H1 (cell line): Measurements from ENCODE around the gene SYCE3. TPM values are rescaled to one million over a fixed set of nuclear protein-coding genes. Genes with fewer than 3 reads are reported as not detected.

ENCODE experiments used
- CTCF ChIA-PET: fragments of 300-600 bp; sonication (Branson Sonifier 250); formaldehyde crosslinking; loops from one replicate; lab custom pipeline; 2021; ENCODE audit not compliant: partially characterized antibody; lab: Charles Lee
- POLR2A ChIA-PET: fragments of 300-600 bp; sonication (Branson Sonifier 250); formaldehyde crosslinking; loops from one replicate; lab custom pipeline; 2021; ENCODE audit warnings: inconsistent platforms; ENCODE audit not compliant: partially characterized antibody; lab: Charles Lee
- DNase-seq, 2 experiments: peaks; one replicate each; pipeline versions ENCODE4 v3.0.0 to v3.0.0-alpha.2; 2010 to 2022; ENCODE audit warnings: low spot score in 2 of 2, low read depth in 1 of 2, mixed read lengths in 1 of 2
- FAIRE-seq: peaks from 2 replicates; lab custom pipeline; 2011; peaks lifted over from hg19 to GRCh38; lab: Jason Lieb, UNC
- H2AFZ ChIP-seq: 2 replicates; pipeline ENCODE4 v1.8.1; 2012; ENCODE audit warnings: low read length, inconsistent platforms
- H2AK5ac ChIP-seq: 2 replicates; pipeline ENCODE4 v1.6.1; 2013; ENCODE audit warnings: low read depth, low read length
- H2BK120ac ChIP-seq: replicated peaks from 2 replicates; pipeline ENCODE3; 2013; ENCODE audit warnings: low read depth, low read length, inconsistent platforms
- H2BK12ac ChIP-seq: 2 replicates; pipeline ENCODE4 v1.6.1; 2013; ENCODE audit warnings: low read depth, low read length
- H2BK15ac ChIP-seq: 2 replicates; pipeline ENCODE4 v1.6.1; 2013; ENCODE audit warnings: low read length
- H2BK20ac ChIP-seq: 2 replicates; pipeline ENCODE4 v1.6.1; 2013; ENCODE audit warnings: low read length
- H2BK5ac ChIP-seq: 2 replicates; pipeline ENCODE4 v1.6.1; 2013; ENCODE audit warnings: low read depth, low read length
- H3K14ac ChIP-seq: 2 replicates; pipeline ENCODE4 v1.6.1; 2013; ENCODE audit warnings: inconsistent platforms; ENCODE audit not compliant: insufficient read length
- H3K18ac ChIP-seq: 2 replicates; pipeline ENCODE4 v1.6.1; 2013; ENCODE audit warnings: low read length; ENCODE audit errors: extremely low read depth
- H3K23ac ChIP-seq: 2 replicates; pipeline ENCODE4 v1.6.1; 2013; ENCODE audit warnings: inconsistent platforms; ENCODE audit not compliant: insufficient read length
- H3K23me2 ChIP-seq: 2 replicates; pipeline ENCODE4 v1.6.1; 2013; ENCODE audit warnings: low read depth, low read length
- H3K27ac ChIP-seq: 2 replicates; pipeline ENCODE4 v1.6.1; 2011; ENCODE audit warnings: low read depth, low read length, inconsistent platforms
- H3K27me3 ChIP-seq, 4 experiments: replicated peaks in 1 of 4; 1 replicate in 1 of 4; 2 replicates in 3 of 4; pipeline versions ENCODE4 v1.6.1 to v1.8.1; 2011 to 2013; ENCODE audit warnings: low read length in 3 of 4, mild to moderate bottlenecking in 3 of 4, inconsistent platforms in 2 of 4, mixed read lengths in 2 of 4, moderate library complexity in 1 of 4; ENCODE audit not compliant: control insufficient read depth in 3 of 4, insufficient read depth in 3 of 4; ENCODE audit errors: extremely low read depth in 1 of 4
- H3K36me3 ChIP-seq, 4 experiments: 2 replicates each; pipeline versions ENCODE4 v1.6.1 to v1.8.1; 2011 to 2013; ENCODE audit warnings: mild to moderate bottlenecking in 4 of 4, low read length in 3 of 4, moderate library complexity in 2 of 4, control low read depth in 1 of 4, inconsistent platforms in 1 of 4; ENCODE audit not compliant: insufficient read depth in 4 of 4, control insufficient read depth in 2 of 4
- H3K4ac ChIP-seq: replicated peaks from 2 replicates; pipeline ENCODE3; 2013; ENCODE audit warnings: low read length, low read depth, mixed read lengths, inconsistent platforms; ENCODE audit not compliant: insufficient read length
- H3K4me1 ChIP-seq, 4 experiments: replicated peaks in 1 of 4; 1 replicate in 1 of 4; 2 replicates in 3 of 4; pipeline versions ENCODE4 v1.6.1 to v1.8.1; 2011 to 2013; ENCODE audit warnings: low read length in 3 of 4, inconsistent platforms in 2 of 4, mixed read lengths in 1 of 4; ENCODE audit not compliant: insufficient read depth in 4 of 4, control insufficient read depth in 3 of 4
- H3K4me2 ChIP-seq, 2 experiments: 2 replicates each; pipeline versions ENCODE4 v1.6.1 to v1.8.1; 2011 to 2013; ENCODE audit warnings: low read depth in 2 of 2, low read length in 2 of 2, control low read depth in 1 of 2, inconsistent platforms in 1 of 2, mild to moderate bottlenecking in 1 of 2; ENCODE audit not compliant: insufficient read depth in 1 of 2
- H3K4me3 ChIP-seq, 4 experiments: fragments of 200-600, 300-600 bp in 1 of 4; sonication (generic), shearing (Covaris generic), sonication (Bioruptor Twin) in 1 of 4; 2 replicates each; pipeline versions ENCODE4 v1.5.1 to v1.8.1; 2011 to 2016; ENCODE audit warnings: low read length in 4 of 4, low read depth in 3 of 4, control low read depth in 2 of 4, inconsistent platforms in 2 of 4, mild to moderate bottlenecking in 2 of 4, mixed read lengths in 1 of 4, moderate library complexity in 1 of 4; ENCODE audit not compliant: insufficient read depth in 2 of 4; ENCODE audit errors: extremely low read depth in 1 of 4
- H3K56ac ChIP-seq: replicated peaks from 2 replicates; pipeline ENCODE3; 2013; ENCODE audit warnings: low read depth, mild to moderate bottlenecking, mixed read lengths, low read length, inconsistent platforms; ENCODE audit not compliant: insufficient read length
- H3K79me1 ChIP-seq: 2 replicates; pipeline ENCODE4 v1.6.1; 2013; ENCODE audit warnings: low read depth, low read length, control low read depth
- H3K79me2 ChIP-seq, 2 experiments: 2 replicates each; pipeline versions ENCODE4 v1.6.1 to v1.8.1; 2012 to 2013; ENCODE audit warnings: low read length in 2 of 2, mild to moderate bottlenecking in 2 of 2, inconsistent platforms in 1 of 2; ENCODE audit not compliant: insufficient read depth in 2 of 2, control insufficient read depth in 1 of 2
- H3K9ac ChIP-seq, 4 experiments: replicated peaks in 1 of 4; 1 replicate in 1 of 4; 2 replicates in 3 of 4; pipeline versions ENCODE4 v1.6.1 to v1.8.1; 2011 to 2013; ENCODE audit warnings: low read depth in 3 of 4, low read length in 3 of 4, control low read depth in 2 of 4, mild to moderate bottlenecking in 2 of 4, moderate library complexity in 2 of 4, inconsistent platforms in 1 of 4; ENCODE audit errors: extremely low read depth in 1 of 4
- H3K9me3 ChIP-seq, 2 experiments: 2 replicates each; pipeline versions ENCODE4 v1.6.1 to v1.8.1; 2012 to 2013; ENCODE audit warnings: mild to moderate bottlenecking in 2 of 2, moderate library complexity in 2 of 2, control low read depth in 1 of 2, inconsistent platforms in 1 of 2, low read depth in 1 of 2, low read length in 1 of 2, mixed read lengths in 1 of 2; ENCODE audit not compliant: insufficient read depth in 2 of 2
- H4K20me1 ChIP-seq, 2 experiments: replicated peaks in 1 of 2; 2 replicates each; pipeline versions ENCODE3 to v1.8.1; 2011 to 2013; ENCODE audit warnings: inconsistent platforms in 2 of 2, low read length in 2 of 2, mild to moderate bottlenecking in 1 of 2; ENCODE audit not compliant: insufficient read depth in 2 of 2, control insufficient read depth in 1 of 2
- H4K5ac ChIP-seq: 2 replicates; pipeline ENCODE4 v1.6.1; 2013; ENCODE audit warnings: low read length, low read depth, mixed read lengths, inconsistent platforms; ENCODE audit not compliant: insufficient read length
- H4K8ac ChIP-seq: 2 replicates; pipeline ENCODE4 v1.8.0; 2013; ENCODE audit warnings: mild to moderate bottlenecking, moderate library complexity, low read length, inconsistent platforms; ENCODE audit not compliant: insufficient read depth; ENCODE audit errors: extremely low read depth
- H4K91ac ChIP-seq: replicated peaks from 2 replicates; pipeline ENCODE3; 2013; ENCODE audit warnings: low read length, mixed read lengths, inconsistent platforms; ENCODE audit not compliant: insufficient read length
- POLR2A ChIP-seq, 2 experiments: IDR thresholded peaks; 1 replicate in 1 of 2; 2 replicates in 1 of 2; pipeline ENCODE4 v1.6.1; 2011; ENCODE audit warnings: low read depth in 2 of 2, low read length in 2 of 2, mild to moderate bottlenecking in 2 of 2; ENCODE audit errors: control extremely low read depth in 1 of 2
- USF2 ChIP-seq: IDR thresholded peaks from 2 replicates; pipeline ENCODE4 v1.6.1; 2011; ENCODE audit warnings: low read length, improper control_type of control experiment
- WGBS, 2 experiments: shearing (Covaris generic) in 1 of 2; methylation state at CpG; one replicate each; pipeline versions ENCODE4 v1.1.6 to v1.1.7; 2013 to 2015; ENCODE audit warnings: low lambda C conversion rate in 2 of 2, mixed read lengths in 2 of 2, inconsistent platforms in 1 of 2, low coverage in 1 of 2, missing lambda C conversion rate in 1 of 2; ENCODE audit not compliant: insufficient replicate concordance in 2 of 2, insufficient coverage in 1 of 2, insufficient read length in 1 of 2; ENCODE audit errors: extremely low coverage in 1 of 2, missing lambda C conversion rate in 1 of 2; 5-methylcytosine and 5-hydroxymethylcytosine counted together
- polyA plus RNA-seq, 7 experiments: library from polyadenylated mRNA; depleted of rRNA in 3 of 7; stranded (reverse) in 5 of 7; unstranded in 2 of 7; fragments of >200 nt in 5 of 7; fragments of 200-250 nt in 2 of 7; gene quantifications; 1 replicate in 5 of 7; 2 replicates in 1 of 7; 4 replicates in 1 of 7; pipeline versions ENCODE4 v1.2.1 to v1.2.3, GENCODE V29; 2011 to 2013; ENCODE audit warnings: missing spikeins in 2 of 7, mixed read lengths in 2 of 7
- total RNA-seq: library from RNA; stranded (reverse); fragmentation: NEBNext Ultra II Directional; extraction: Animal tissue kit (Norgen Biotek cat#: 25700); gene quantifications from 2 replicates; pipeline ENCODE4 v1.2.1, GENCODE V29; 2021

Gene SYCE3
- total and polyA plus RNA-seq, 2 of the 8 experiments (the other 6 are each of a cell fraction or from before 2014, with no cell fraction given): 1.9 TPM; not detected in 1

- peaks cover 0 to 11% (median 6%) of the 10 kb centered on the region in 4 experiments; a peak in 5 of 7 replicates for H3K4me1 ChIP-seq
- H3K56ac ChIP-seq: no peak overlapping the region
- no peak overlapping the region for H3K18ac ChIP-seq
- no peak overlapping the region for H4K91ac ChIP-seq
- no peak overlapping the region for H3K4ac ChIP-seq
- H2BK5ac ChIP-seq: no peak overlapping the region
- no peaks in the 10 kb centered on the region for H3K79me2 ChIP-seq
- ChIA-PET CTCF (interaction anchor here (0.6 to 3.4 kb wide), 5 partner anchors 14 to 202 kb away, joined by 3 to 36 read pairs (median 5); no protein-coding TSS in a partner anchor), POLR2A (interaction anchor here (0.7 to 3.0 kb wide), 8 partner anchors 8 to 50 kb away, joined by 3 to 32 read pairs (median 6); partner anchors contain the start of genes LMF2, NCAPH2 and SYCE3)
- no peak overlapping the region for H3K14ac ChIP-seq
- TF ChIP-seq POLR2A (IDR thresholded peaks at IDR 0.05; ENCODE audit: control extremely low read depth in 1 of 2, low read depth in 2 of 2, low read length in 2 of 2): 0 out of 3 replicates have a peak, but pooled peaks of 1 of the 2 experiments have one; percentile 5
- TF ChIP-seq USF2: no peak
- no peak overlapping the region for H3K23ac ChIP-seq
- 89% methylated on average over 25 of the region's 25 CpGs; no CpG with 5 or more reads in 1 of the 2 experiments for WGBS, 2 experiments
- H2AFZ ChIP-seq: no peak overlapping the region
- peak overlapping the region; percentile 63 to 78 (median 67); a peak in 5 of 8 replicates for H3K4me3 ChIP-seq
- peak overlapping the region; percentile 70 to 88 for H3K4me2 ChIP-seq
- H4K8ac ChIP-seq: 0 out of 2 replicates have a peak overlapping the region, but pooled peaks have one; percentile 0
- H3K27me3 ChIP-seq: peaks cover 8 to 24% (median 18%) of the 10 kb centered on the region in 4 experiments; a peak in 6 of 7 replicates
- H2BK12ac ChIP-seq: no peak overlapping the region
- no peak overlapping the region for H2BK20ac ChIP-seq
- H4K20me1 ChIP-seq: peaks cover 5 to 23% of the 10 kb centered on the region in 2 experiments
- no peak overlapping the region for H2AK5ac ChIP-seq
- H3K79me1 ChIP-seq: no peaks in the 10 kb centered on the region
- H2BK120ac ChIP-seq: no peak overlapping the region
- peaks cover 17% of the 10 kb centered on the region; the same call in 1 of the 2 replicates for H3K23me2 ChIP-seq
- DNase-seq (no peak), FAIRE-seq (no peak)
- no peak overlapping the region for H4K5ac ChIP-seq
- H2BK15ac ChIP-seq: no peak overlapping the region
- H3K36me3 ChIP-seq: peaks cover 4 to 19% (median 16%) of the 10 kb centered on the region in 4 experiments; a peak in 7 of 8 replicates
- H3K9me3 ChIP-seq: no peaks in the 10 kb centered on the region
- no peak overlapping the region for H3K27ac ChIP-seq
- no peak overlapping the region for H3K9ac ChIP-seq
Observed at GRCh38 chr22:50523806-50524675, 38.7 kb downstream of the SYCE3 start.
